ENCODE data around the gene EBLN1.
"Not testable (repeated sequence)": the region's sequence is repeated elsewhere in the genome, so short reads cannot be mapped to it uniquely, and the experiment has no call there.

EBLN1 gene

GRCh38 chr10:22222236-22223190 lies 4.7 kb upstream of the EBLN1 start:
- Histone ChIP-seq H3K9me3 (ENCODE audit: low read length) (no peaks in the 10 kb centered on the region), H3K4me1 (ENCODE audit: insufficient read depth, low read length) (no peaks in the 10 kb centered on the region), H3K27ac (ENCODE audit: low read depth, low read length) (no peak overlapping the region), H3K4me3 (ENCODE audit: low read depth in 1 of 2, low read length in 2 of 2) (no peak overlapping the region), H3K36me3 (ENCODE audit: insufficient read depth, low read length) (no peaks in the 10 kb centered on the region), H3K27me3 (ENCODE audit: control insufficient read depth in 1 of 2, insufficient read depth in 2 of 2, low read length in 2 of 2) (no peaks in the 10 kb centered on the region), H3K9ac (ENCODE audit: low read length) (no peak overlapping the region)

- Histone ChIP-seq H3K9me3 (ENCODE audit: low read length) (no peaks in the 10 kb centered on the region), H3K27ac (ENCODE audit: low read depth, low read length) (no peak overlapping the region), H3K9ac (ENCODE audit: low read length) (no peak overlapping the region), H3K27me3 (ENCODE audit: control insufficient read depth in 1 of 2, insufficient read depth in 2 of 2, low read length in 2 of 2) (no peaks in the 10 kb centered on the region), H3K4me1 (ENCODE audit: insufficient read depth, low read length) (no peaks in the 10 kb centered on the region), H3K36me3 (ENCODE audit: insufficient read depth, low read length) (no peaks in the 10 kb centered on the region), H3K4me3 (ENCODE audit: low read depth in 1 of 2, low read length in 2 of 2) (no peak overlapping the region)
Observed at GRCh38 chr10:22219308-22219707, 1.5 kb upstream of the EBLN1 start.

- Histone ChIP-seq H3K36me3 (ENCODE audit: insufficient read depth, low read length) (no peaks in the 10 kb centered on the region), H3K27ac (ENCODE audit: low read depth, low read length) (no peak overlapping the region), H3K9me3 (ENCODE audit: low read length) (no peaks in the 10 kb centered on the region), H3K4me1 (ENCODE audit: insufficient read depth, low read length) (no peaks in the 10 kb centered on the region), H3K4me3 (ENCODE audit: low read depth in 1 of 2, low read length in 2 of 2) (no peak overlapping the region), H3K9ac (ENCODE audit: low read length) (no peak overlapping the region), H3K27me3 (ENCODE audit: control insufficient read depth in 1 of 2, insufficient read depth in 2 of 2, low read length in 2 of 2) (no peaks in the 10 kb centered on the region)
Observed at GRCh38 chr10:22218448-22218847, 633 bp upstream of the EBLN1 start.

GRCh38 chr10:22217084-22217483 lies 731 bp downstream of the EBLN1 start:
- H3K4me3 ChIP-seq (ENCODE audit: low read depth in 1 of 2, low read length in 2 of 2); H3K9me3 ChIP-seq (ENCODE audit: low read length); H3K4me1 ChIP-seq (ENCODE audit: insufficient read depth, low read length); H3K27ac ChIP-seq (ENCODE audit: low read depth, low read length); H3K9ac ChIP-seq (ENCODE audit: low read length); H3K36me3 ChIP-seq (ENCODE audit: insufficient read depth, low read length); H3K27me3 ChIP-seq (ENCODE audit: control insufficient read depth in 1 of 2, insufficient read depth in 2 of 2, low read length in 2 of 2): not testable (repeated sequence)

GRCh38 chr10:22210267-22210666 lies 7.5 kb downstream of the EBLN1 start:
- Histone ChIP-seq H3K4me1 (ENCODE audit: insufficient read depth, low read length) (no peaks in the 10 kb centered on the region), H3K9ac (ENCODE audit: low read length) (no peak overlapping the region), H3K4me3 (ENCODE audit: low read depth in 1 of 2, low read length in 2 of 2) (no peak overlapping the region), H3K27me3 (ENCODE audit: control insufficient read depth in 1 of 2, insufficient read depth in 2 of 2, low read length in 2 of 2) (no peaks in the 10 kb centered on the region), H3K36me3 (ENCODE audit: insufficient read depth, low read length) (no peaks in the 10 kb centered on the region), H3K9me3 (ENCODE audit: low read length) (no peaks in the 10 kb centered on the region), H3K27ac (ENCODE audit: low read depth, low read length) (no peak overlapping the region)

- no peaks in the 10 kb centered on the region for H3K27me3 ChIP-seq (ENCODE audit: control insufficient read depth in 1 of 2, insufficient read depth in 2 of 2, low read length in 2 of 2)
- no peak overlapping the region for H3K9ac ChIP-seq (ENCODE audit: low read length)
- H3K27ac ChIP-seq (ENCODE audit: low read depth, low read length) = no peak overlapping the region
- no peak overlapping the region for H3K4me3 ChIP-seq (ENCODE audit: low read depth in 1 of 2, low read length in 2 of 2)
- no peaks in the 10 kb centered on the region for H3K9me3 ChIP-seq (ENCODE audit: low read length)
- H3K4me1 ChIP-seq (ENCODE audit: insufficient read depth, low read length) = no peaks in the 10 kb centered on the region
- H3K36me3 ChIP-seq (ENCODE audit: insufficient read depth, low read length) = no peaks in the 10 kb centered on the region
Observed at GRCh38 chr10:22193945-22194344, 23.9 kb downstream of the EBLN1 start.

GRCh38 chr10:22185586-22185985 lies 32.2 kb downstream of the EBLN1 start:
- no peaks in the 10 kb centered on the region for H3K4me1 ChIP-seq (ENCODE audit: insufficient read depth, low read length)
- no peaks in the 10 kb centered on the region for H3K36me3 ChIP-seq (ENCODE audit: insufficient read depth, low read length)
- no peaks in the 10 kb centered on the region for H3K27me3 ChIP-seq (ENCODE audit: control insufficient read depth in 1 of 2, insufficient read depth in 2 of 2, low read length in 2 of 2)
- H3K4me3 ChIP-seq (ENCODE audit: low read depth in 1 of 2, low read length in 2 of 2) = no peak overlapping the region
- H3K9me3 ChIP-seq (ENCODE audit: low read length) = no peaks in the 10 kb centered on the region
- no peak overlapping the region for H3K9ac ChIP-seq (ENCODE audit: low read length)
- no peak overlapping the region for H3K27ac ChIP-seq (ENCODE audit: low read depth, low read length)

GRCh38 chr10:22183771-22184461 lies 33.9 kb downstream of the EBLN1 start:
- Histone ChIP-seq H3K36me3 (ENCODE audit: insufficient read depth, low read length) (no peaks in the 10 kb centered on the region), H3K27ac (ENCODE audit: low read depth, low read length) (no peak overlapping the region), H3K4me3 (ENCODE audit: low read depth in 1 of 2, low read length in 2 of 2) (no peak overlapping the region), H3K9me3 (ENCODE audit: low read length) (no peaks in the 10 kb centered on the region), H3K9ac (ENCODE audit: low read length) (no peak overlapping the region), H3K27me3 (ENCODE audit: control insufficient read depth in 1 of 2, insufficient read depth in 2 of 2, low read length in 2 of 2) (no peaks in the 10 kb centered on the region), H3K4me1 (ENCODE audit: insufficient read depth, low read length) (no peaks in the 10 kb centered on the region)

- no peak overlapping the region for H3K27ac ChIP-seq (ENCODE audit: low read depth, low read length)
- no peak overlapping the region for H3K4me3 ChIP-seq (ENCODE audit: low read depth in 1 of 2, low read length in 2 of 2)
- H3K4me1 ChIP-seq (ENCODE audit: insufficient read depth, low read length) = no peaks in the 10 kb centered on the region
- H3K27me3 ChIP-seq (ENCODE audit: control insufficient read depth in 1 of 2, insufficient read depth in 2 of 2, low read length in 2 of 2) = no peaks in the 10 kb centered on the region
- H3K9ac ChIP-seq (ENCODE audit: low read length) = no peak overlapping the region
- no peaks in the 10 kb centered on the region for H3K36me3 ChIP-seq (ENCODE audit: insufficient read depth, low read length)
- H3K9me3 ChIP-seq (ENCODE audit: low read length) = no peaks in the 10 kb centered on the region
Observed at GRCh38 chr10:22180724-22181123, 37.1 kb downstream of the EBLN1 start.

GRCh38 chr10:22174442-22174841 lies 43.4 kb downstream of the EBLN1 start:
- Histone ChIP-seq H3K27ac (ENCODE audit: low read depth, low read length) (no peak overlapping the region), H3K4me3 (ENCODE audit: low read depth in 1 of 2, low read length in 2 of 2) (no peak overlapping the region), H3K4me1 (ENCODE audit: insufficient read depth, low read length) (no peaks in the 10 kb centered on the region), H3K27me3 (ENCODE audit: control insufficient read depth in 1 of 2, insufficient read depth in 2 of 2, low read length in 2 of 2) (no peaks in the 10 kb centered on the region), H3K36me3 (ENCODE audit: insufficient read depth, low read length) (no peaks in the 10 kb centered on the region), H3K9me3 (ENCODE audit: low read length) (no peaks in the 10 kb centered on the region), H3K9ac (ENCODE audit: low read length) (no peak overlapping the region)

GRCh38 chr10:22171131-22171530 lies 46.7 kb downstream of the EBLN1 start:
- Histone ChIP-seq H3K9ac (ENCODE audit: low read length) (no peak overlapping the region), H3K36me3 (ENCODE audit: insufficient read depth, low read length) (no peaks in the 10 kb centered on the region), H3K27me3 (ENCODE audit: control insufficient read depth in 1 of 2, insufficient read depth in 2 of 2, low read length in 2 of 2) (no peaks in the 10 kb centered on the region), H3K27ac (ENCODE audit: low read depth, low read length) (no peak overlapping the region), H3K9me3 (ENCODE audit: low read length) (no peaks in the 10 kb centered on the region), H3K4me3 (ENCODE audit: low read depth in 1 of 2, low read length in 2 of 2) (no peak overlapping the region), H3K4me1 (ENCODE audit: insufficient read depth, low read length) (no peaks in the 10 kb centered on the region)
